DOHH2 (cell line): ENCODE measurements around the gene GALR1.
A peak's percentile ranks its signal among the peaks of the same experiment; 100 is the strongest.

ENCODE experiments used
- H3F3A ChIP-seq: fragments of 200-600 bp; sonication (generic), shearing (Covaris generic); 2 replicates; pipeline ENCODE4 v1.6.0; 2016; ENCODE audit warnings: antibody characterized with exemption, mild to moderate bottlenecking; ENCODE audit not compliant: control insufficient read depth, insufficient read depth
- H3K27ac ChIP-seq: fragments of 200-600 bp; sonication (generic); 2 replicates; pipeline ENCODE4 v1.5.1; 2014; ENCODE audit warnings: low read depth, mild to moderate bottlenecking, low read length, moderate library complexity
- H3K27me3 ChIP-seq: fragments of 200-600 bp; sonication (generic); 2 replicates; pipeline ENCODE4 v1.6.1; 2014; ENCODE audit warnings: mild to moderate bottlenecking, low read length, mixed read lengths; ENCODE audit not compliant: control insufficient read depth
- H3K36me3 ChIP-seq: fragments of 200-600 bp; sonication (generic); 2 replicates; pipeline ENCODE4 v1.6.1; 2014; ENCODE audit warnings: mild to moderate bottlenecking, low read length, moderate library complexity, mixed read lengths; ENCODE audit not compliant: control insufficient read depth
- H3K4me1 ChIP-seq: fragments of 200-600 bp; sonication (generic); 2 replicates; pipeline ENCODE4 v1.6.1; 2014; ENCODE audit warnings: mild to moderate bottlenecking, low read length, mixed read lengths; ENCODE audit not compliant: control insufficient read depth
- H3K4me2 ChIP-seq: fragments of 200-600 bp; sonication (generic); 2 replicates; pipeline ENCODE4 v1.6.0; 2014; ENCODE audit warnings: mild to moderate bottlenecking, low read length, moderate library complexity
- H3K4me3 ChIP-seq: fragments of 200-600 bp; sonication (generic); 2 replicates; pipeline ENCODE4 v1.5.1; 2014; ENCODE audit warnings: mild to moderate bottlenecking, low read length, mixed read lengths
- H3K79me2 ChIP-seq: fragments of 200-600 bp; sonication (generic); 2 replicates; pipeline ENCODE4 v1.6.1; 2014; ENCODE audit warnings: mild to moderate bottlenecking, low read length, mixed read lengths; ENCODE audit not compliant: control insufficient read depth
- H3K9me2 ChIP-seq: fragments of 200-600 bp; sonication (generic); replicated peaks from 2 replicates; pipeline ENCODE4 v1.6.1; 2014; ENCODE audit warnings: mild to moderate bottlenecking, low read length, mixed read lengths; ENCODE audit not compliant: control insufficient read depth
- H3K9me3 ChIP-seq: fragments of 200-600 bp; sonication (generic); 2 replicates; pipeline ENCODE4 v1.6.1; 2014; ENCODE audit warnings: antibody characterized with exemption, low read length, mixed read lengths; ENCODE audit not compliant: control insufficient read depth, insufficient read depth
- H4K20me1 ChIP-seq: fragments of 200-600 bp; sonication (generic); 2 replicates; pipeline ENCODE4 v1.6.0; 2014; ENCODE audit warnings: low read depth, mild to moderate bottlenecking, antibody characterized with exemption, low read length, moderate library complexity; ENCODE audit not compliant: control insufficient read depth, insufficient read depth
- CTCF ChIP-seq: fragments of 200-600 bp; sonication (generic); IDR thresholded peaks from one replicate; pipeline ENCODE4 v1.5.1; 2014; ENCODE audit warnings: antibody characterized with exemption, mild to moderate bottlenecking, low read depth, low read length; ENCODE audit not compliant: poor library complexity, severe bottlenecking
- EZH2phosphoT487 ChIP-seq: fragments of 200-600 bp; sonication (generic); IDR thresholded peaks from 2 replicates; pipeline ENCODE4 v1.6.1; 2017; ENCODE audit warnings: borderline replicate concordance, mild to moderate bottlenecking, antibody characterized with exemption, low read length, moderate library complexity, mixed read lengths

Gene GALR1

GRCh38 chr18:77207540-77207939, 42.1 kb upstream of the GALR1 start:
- TF ChIP-seq CTCF, result peak; percentile 58
- TF ChIP-seq EZH2phosphoT487, result no peak
- Histone ChIP-seq H3K4me1 (peaks cover 11% of the 10 kb centered on the region), H3K27me3 (peaks cover 9% of the 10 kb centered on the region; the same call in 1 of the 2 replicates), H3K9me2 (no peaks in the 10 kb centered on the region), H3K36me3 (no peaks in the 10 kb centered on the region), H3K27ac (no peak overlapping the region), H3K9me3 (no peaks in the 10 kb centered on the region), H3F3A (no peaks in the 10 kb centered on the region), H3K79me2 (no peaks in the 10 kb centered on the region), H3K4me3 (no peak overlapping the region), H4K20me1 (no peaks in the 10 kb centered on the region), H3K4me2 (no peak overlapping the region)

- Histone ChIP-seq H3K4me1 (peaks cover 11% of the 10 kb centered on the region), H3K9me3 (no peaks in the 10 kb centered on the region), H3K27ac (no peak overlapping the region), H3K4me2 (peak overlapping the region; percentile 70), H3K4me3 (peak overlapping the region; percentile 61), H3K79me2 (no peaks in the 10 kb centered on the region), H3K27me3 (peaks cover 2% of the 10 kb centered on the region; the same call in 1 of the 2 replicates), H3K36me3 (no peaks in the 10 kb centered on the region), H3F3A (no peaks in the 10 kb centered on the region), H3K9me2 (no peaks in the 10 kb centered on the region), H4K20me1 (no peaks in the 10 kb centered on the region)
- no peak for TF ChIP-seq CTCF
- TF ChIP-seq EZH2phosphoT487, result no peak
These were observed 40.7 kb upstream of the GALR1 start for GRCh38 chr18:77208964-77209363.

GRCh38 chr18:77209587-77209986, 40.1 kb upstream of the GALR1 start:
- Histone ChIP-seq H4K20me1 (no peaks in the 10 kb centered on the region), H3K27me3 (no peaks in the 10 kb centered on the region), H3K36me3 (no peaks in the 10 kb centered on the region), H3K79me2 (no peaks in the 10 kb centered on the region), H3K4me3 (no peak overlapping the region), H3K4me1 (peaks cover 11% of the 10 kb centered on the region), H3K9me2 (no peaks in the 10 kb centered on the region), H3K9me3 (no peaks in the 10 kb centered on the region), H3K4me2 (no peak overlapping the region), H3F3A (no peaks in the 10 kb centered on the region), H3K27ac (no peak overlapping the region)
- TF ChIP-seq CTCF, result no peak
- no peak for TF ChIP-seq EZH2phosphoT487

- peaks cover 11% of the 10 kb centered on the region for H3K4me1 ChIP-seq
- no peaks in the 10 kb centered on the region for H3K27me3 ChIP-seq
- no peaks in the 10 kb centered on the region for H3K9me3 ChIP-seq
- H3K4me2 ChIP-seq, result no peak overlapping the region
- H3F3A ChIP-seq, result no peaks in the 10 kb centered on the region
- no peaks in the 10 kb centered on the region for H4K20me1 ChIP-seq
- H3K27ac ChIP-seq, result no peak overlapping the region
- H3K36me3 ChIP-seq, result no peaks in the 10 kb centered on the region
- H3K79me2 ChIP-seq, result no peaks in the 10 kb centered on the region
- no peak overlapping the region for H3K4me3 ChIP-seq
- no peak for TF ChIP-seq EZH2phosphoT487
- no peak for TF ChIP-seq CTCF
- no peaks in the 10 kb centered on the region for H3K9me2 ChIP-seq
These were observed 39.4 kb upstream of the GALR1 start for GRCh38 chr18:77210249-77210648.
